Activated CD4-positive, alpha-beta T cell treated with anti-CD3 and anti-CD28 coated beads, Interleukin-2, amount 50 U/mL, for 24 hours (primary cell): ENCODE results near the gene FBXW7.

Experiments used
- DNase-seq, 2 donors: peaks; one replicate each; pipeline ENCODE4 v3.0.0-alpha.2; 2020; ENCODE audit warnings: low read depth in 1 of 2, low spot score in 1 of 2

FBXW7 gene

DNA sequence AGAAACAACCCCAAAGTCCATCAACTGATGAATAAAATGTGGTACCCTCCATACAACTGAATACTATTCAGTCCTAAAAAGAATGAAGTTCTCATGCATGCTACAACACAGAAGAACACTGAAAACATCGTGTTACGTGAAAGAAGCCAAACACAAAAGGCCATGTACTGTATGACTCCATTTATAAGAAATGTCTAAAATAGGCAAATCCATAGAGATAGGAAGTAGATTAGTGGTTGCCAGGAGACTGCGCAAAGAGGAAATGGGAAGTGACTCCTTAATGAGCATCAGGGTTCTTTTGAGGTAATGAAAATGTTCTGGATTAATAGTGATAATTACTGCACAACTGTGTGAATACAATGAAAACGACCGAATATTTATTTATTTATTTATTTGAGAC, 23.4 kb downstream of the FBXW7 start:
- DNase-seq: no peak

DNA sequence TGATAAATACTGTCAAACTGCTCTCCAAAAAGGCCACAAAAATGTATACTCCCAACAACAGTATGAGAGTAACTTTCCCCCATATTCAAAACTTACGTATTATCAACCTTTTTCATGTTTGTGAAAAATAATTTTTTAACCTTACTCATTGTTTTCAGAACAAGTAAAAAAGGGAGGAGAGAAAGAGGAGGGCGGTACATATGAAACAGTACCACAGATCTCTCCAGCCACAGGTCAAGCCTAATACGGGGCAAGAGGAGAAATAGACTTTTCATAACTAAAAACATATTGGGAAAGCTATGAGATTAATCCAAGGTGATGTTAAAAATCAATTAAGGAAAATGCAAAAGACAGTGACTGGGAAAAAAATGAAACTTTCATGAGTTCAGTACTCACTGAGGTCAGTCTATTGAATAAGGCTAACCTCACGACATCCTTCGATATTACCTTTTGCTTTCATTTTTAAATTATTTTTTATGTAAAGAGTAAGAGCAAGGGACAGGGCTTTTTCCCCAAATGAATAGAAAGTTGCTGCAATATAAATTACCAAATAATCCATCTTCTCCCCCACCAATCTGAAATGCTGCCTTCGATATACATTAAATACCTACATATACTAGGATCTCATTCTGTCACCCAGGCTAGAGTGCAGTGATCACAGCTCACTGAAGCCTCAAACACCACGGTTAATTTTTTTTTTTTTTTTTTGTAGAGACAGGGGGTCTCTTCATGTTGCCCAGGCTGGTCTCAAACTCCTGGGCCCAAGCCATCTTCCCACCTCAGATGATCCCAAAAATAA, 25.3 kb downstream of the FBXW7 start:
- DNase-seq: no peak

DNA sequence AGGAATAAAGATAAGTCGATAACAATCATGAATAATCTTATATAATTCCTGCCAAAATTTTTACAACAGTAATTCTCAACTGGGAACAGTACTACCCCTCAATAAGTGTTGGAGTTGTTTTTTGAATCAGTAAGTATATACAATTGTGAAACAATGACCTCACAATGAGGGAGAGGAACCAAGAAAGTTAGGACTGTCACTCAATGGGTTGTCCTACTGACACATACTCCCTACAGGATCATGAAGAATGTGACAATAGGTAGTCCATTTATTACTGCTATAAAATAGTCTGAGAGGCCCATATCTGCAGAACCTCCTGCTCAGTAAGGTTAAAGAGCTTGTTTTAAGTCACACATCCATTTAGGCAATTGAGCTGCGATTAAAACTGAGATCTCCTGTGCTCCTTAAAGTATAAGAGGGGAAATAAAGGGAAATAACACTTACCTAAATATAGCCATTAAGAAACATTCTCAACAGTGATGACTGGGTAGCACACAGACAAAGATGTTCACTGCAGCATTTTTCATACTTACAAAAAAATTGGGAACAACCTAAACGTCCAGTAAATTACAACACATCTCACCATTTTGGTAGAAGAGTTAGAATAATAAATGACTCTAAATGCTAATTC, 26.2 kb downstream of the FBXW7 start:
- DNase-seq: no peak

DNA sequence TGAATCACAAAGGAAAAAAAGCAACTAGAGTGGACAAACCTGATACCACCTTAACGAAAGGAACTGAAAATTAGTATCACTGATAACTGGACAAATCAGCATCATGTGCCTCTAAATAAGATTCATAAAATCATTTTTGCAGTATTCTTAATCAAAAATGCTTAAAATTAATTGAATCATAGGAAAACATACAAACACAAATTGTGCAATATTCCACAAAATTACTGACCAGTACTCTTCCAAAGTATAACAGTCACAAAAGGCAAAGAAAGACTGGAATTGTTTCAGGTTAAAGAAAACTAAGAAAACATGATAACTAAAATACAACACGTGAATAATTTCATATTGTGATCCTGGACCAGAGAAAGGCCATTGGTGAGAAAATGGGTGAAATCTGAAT, 27.1 kb downstream of the FBXW7 start:
- no peak for DNase-seq

DNA sequence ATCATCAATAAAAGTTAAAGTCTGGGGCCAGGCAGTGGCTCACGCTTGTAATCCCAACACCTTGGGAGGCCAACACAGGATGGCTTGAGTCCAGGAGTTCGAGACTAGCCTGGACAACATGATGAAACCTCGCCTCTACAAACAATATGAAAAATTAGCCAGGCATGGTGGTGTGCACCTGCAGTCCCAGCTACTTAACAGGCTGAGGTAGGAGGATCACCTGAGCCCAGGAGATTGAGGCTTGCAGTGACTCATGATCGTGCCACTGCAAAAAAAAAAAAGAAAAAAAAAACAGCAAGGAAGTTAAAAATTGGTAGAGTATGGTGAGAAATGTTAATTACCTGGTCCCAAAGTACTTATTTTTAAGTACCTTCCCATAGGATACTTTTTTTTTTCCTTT, 27.5 kb downstream of the FBXW7 start:
- no peak for DNase-seq

DNA sequence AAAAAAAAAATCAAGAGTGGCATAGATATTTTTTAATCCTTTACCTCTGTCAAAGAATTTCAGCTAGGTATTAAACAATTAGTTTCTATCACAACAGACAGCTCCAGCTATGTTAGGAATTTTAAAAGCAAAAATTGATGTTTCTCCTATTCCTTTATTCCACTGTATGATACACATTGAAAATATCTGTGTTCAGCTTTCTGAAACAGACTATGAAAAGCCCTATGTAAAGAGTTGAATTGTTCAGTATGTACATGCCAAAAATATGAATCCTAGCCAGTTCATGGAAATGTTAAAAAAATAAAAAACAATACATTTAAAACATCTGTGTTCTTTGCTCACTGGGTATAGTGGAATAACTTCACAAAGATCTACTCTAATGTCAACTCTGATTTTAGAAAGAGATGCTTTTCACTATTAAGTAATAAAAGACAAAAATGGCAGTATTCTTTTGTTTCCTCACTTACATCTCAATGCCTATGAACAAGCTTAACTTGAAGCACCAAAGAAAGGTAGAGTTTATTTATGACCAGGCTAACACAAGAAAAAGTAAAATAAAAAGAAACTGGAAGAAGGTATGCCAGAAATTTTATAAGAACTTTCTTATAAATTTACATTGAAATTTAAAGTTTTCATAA, 32.1 kb downstream of the FBXW7 start:
- no peak for DNase-seq

DNA sequence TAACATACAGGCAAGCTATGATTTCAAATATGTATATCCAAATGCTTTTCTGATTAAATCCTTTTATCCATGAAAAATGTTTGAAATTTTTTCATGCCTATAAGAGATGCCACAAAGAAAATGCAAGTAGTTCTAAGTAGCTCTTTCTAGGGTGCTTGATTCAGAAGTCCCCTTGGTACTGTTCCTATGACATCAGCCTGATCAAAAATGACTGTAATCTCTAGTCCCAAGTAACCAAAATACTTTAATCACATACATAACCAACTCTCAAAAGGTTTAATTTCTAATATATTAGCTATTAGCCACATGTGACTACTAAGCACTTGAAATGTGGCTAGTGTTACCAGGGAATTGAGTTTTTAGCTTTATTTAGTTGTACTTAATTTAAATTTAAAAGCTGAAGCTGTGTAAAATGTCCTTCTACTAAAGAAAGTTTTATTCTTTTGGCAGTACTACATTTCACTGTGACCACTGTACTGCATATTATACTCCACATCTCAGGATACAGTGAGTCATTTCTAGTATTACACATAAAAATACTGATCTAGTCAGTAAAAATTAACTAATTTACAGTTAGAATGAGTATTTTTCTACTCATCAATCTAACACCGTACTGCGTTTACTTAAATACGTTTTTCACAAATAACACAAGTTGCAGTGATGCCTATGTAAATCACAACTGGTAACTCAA, 33.9 kb downstream of the FBXW7 start:
- DNase-seq: no peak

DNA sequence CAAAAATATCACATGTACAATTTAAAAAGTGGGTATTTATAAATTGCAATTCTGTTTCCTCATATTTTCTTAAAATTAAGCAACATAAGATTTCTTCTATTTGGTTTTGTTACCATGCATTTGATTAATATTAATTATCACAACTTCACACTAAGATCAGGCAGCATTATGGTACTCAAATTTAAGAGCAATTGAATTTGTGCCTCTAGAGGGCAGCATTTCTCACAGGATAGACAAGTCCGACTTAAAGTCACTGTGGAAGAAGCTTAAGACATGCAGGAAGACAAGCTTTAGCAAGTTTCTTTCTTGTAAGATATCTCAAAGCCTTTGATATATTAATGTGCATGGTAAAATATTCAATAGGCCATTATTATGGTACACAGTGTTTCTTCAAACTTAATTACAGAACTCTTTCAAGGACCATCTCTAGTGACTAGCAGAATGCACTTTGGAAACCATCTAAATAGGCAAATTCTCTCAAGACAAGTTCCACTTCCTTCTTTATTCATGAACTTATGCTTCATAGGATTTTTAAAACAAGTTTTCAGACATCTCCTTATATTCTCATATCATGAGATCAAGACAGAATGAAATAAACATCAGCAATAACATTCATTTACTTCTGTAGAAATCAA, 35.0 kb downstream of the FBXW7 start:
- DNase-seq: peak in 1 of 2 donors; percentile 76

DNA sequence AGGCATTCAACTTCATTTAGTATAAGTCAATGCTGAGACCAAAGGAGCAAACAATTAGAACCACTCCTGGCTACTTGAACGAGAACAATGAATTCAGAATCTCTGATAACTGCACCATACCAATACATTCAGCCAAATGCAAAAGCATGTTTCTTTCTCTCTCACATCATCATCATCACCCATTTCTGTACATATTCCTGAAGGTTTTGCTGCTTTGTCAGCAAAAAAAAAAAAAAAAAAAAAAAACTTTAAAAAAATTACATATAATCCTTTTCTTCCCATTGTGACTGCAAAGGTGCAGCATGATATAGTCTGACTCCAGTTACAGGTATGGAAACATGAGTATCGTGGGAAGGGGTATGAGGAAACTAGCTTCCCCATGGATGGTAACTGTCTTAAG, 35.6 kb downstream of the FBXW7 start:
- DNase-seq: no peak

DNA sequence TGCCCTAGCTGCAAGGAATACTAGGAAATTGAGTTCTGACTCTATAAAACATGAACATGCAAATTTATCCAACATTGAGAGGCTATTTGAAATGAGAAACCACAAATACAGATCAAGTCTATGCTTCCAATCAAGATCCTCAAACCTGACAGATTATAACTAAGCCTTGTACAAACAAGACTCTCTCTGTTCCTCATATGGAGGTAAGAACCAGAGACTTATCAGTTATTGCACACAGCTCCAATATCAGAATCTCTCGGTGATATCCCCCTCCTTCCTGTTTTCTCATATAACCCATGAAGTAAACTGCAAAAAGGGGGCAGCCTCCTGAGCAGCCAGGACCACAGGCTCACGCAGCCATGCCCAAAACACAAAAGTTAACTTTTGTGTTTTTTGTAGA, 36.5 kb downstream of the FBXW7 start:
- DNase-seq: no peak

DNA sequence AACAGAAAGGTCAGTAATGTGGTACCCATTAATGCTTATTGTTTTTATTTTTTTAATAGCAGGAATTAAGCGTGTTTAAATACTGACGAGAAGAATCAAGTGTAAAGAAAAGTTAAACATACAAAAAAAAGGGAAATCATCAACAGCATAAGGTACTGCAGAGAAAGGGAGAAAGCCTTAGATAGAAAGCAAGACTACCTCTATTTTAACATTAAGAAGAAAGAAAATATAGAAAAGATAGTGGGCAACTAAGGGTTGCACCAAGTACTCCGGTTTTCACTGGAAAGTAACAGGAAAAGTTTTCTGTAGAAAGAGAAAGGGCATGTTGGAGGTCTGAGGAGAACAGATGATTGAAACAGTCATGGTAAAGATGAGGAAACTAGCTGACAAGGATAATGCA, 41.9 kb downstream of the FBXW7 start:
- no peak for DNase-seq

DNA sequence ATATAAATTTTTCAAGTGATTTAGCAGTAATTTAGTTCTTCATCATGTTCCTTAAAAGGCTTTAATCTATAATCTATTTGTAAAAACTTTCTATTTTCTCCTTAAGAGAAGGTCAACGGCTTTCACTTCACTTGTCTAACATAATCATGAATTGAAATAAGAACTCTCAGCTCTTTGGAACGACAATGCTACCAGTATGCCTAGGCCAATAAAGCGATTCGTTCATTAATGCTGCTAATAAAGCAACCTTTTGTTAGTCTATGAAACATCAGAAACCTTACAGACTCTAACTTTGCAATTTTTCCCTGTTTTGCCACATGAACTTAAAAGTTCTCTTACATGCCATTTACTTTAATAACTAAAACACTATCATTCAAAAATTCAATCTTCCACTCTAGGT, 47.6 kb downstream of the FBXW7 start:
- DNase-seq: no peak

DNA sequence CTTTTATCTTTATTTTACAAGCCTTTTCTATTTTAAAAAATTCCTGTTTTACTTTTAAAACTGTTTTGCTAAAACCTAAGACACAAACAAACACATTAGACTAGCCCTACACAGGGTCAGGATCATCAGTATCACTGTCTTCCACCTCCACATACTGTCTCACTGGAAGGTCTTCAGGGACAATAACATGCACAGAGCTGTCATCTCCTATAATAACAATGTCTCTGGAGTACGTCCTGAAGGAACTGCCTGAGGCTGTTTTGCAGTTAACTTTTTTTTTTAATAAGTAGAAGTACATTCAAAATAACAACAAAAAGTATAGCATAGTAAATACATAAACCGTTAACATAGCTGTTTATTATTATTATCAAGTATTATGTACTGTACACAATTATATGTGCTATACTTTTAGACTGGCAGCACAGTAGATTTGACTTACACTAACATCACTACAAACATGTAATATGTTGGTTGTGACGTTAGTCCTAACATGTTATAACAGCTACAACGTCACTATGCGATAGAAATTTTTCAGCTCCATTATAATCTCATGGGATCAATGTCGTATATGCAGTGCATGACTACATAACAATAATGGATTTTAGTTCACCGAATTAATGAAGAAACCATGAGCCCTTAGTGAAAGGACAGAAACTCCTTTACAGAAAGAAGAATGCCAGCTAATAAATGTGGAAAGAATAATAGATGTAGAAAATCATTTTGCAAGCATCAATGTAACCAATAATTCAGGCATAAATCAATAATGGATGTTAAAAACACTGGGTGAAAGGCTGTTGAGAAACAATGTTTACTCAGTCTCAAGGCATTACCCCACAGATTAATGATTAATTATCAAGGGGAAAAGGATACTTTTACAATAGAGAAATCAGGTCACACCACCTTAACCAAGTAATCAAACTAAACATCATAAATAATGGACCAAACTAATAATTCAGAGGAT, 49.2 kb downstream of the FBXW7 start:
- no peak for DNase-seq

DNA sequence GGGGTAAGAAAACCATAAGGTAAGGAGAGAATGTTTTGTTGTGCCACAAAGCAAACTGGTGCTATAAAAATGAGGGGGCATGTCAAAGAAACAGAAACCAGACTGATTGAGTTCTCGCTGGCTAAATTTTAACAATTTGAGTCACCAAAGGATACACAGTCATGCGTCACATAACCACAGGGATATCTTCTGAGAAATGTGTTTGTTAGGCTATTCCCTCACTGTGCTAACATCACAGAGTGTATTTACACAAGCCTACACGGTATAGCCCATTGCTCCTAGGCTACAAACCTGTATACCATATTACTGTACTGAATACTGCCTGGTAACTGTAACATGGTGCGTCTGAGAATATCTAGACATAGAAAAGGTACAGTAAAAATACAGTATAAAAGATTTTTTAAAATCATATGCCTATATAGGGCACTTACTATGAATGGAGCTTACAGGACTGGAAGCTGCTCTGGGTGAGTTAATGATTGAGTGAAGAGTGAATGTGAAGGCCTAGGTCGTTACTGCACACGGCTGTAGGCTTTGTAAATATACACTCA, 50.1 kb downstream of the FBXW7 start:
- peak in 1 of 2 donors; percentile 43 for DNase-seq

DNA sequence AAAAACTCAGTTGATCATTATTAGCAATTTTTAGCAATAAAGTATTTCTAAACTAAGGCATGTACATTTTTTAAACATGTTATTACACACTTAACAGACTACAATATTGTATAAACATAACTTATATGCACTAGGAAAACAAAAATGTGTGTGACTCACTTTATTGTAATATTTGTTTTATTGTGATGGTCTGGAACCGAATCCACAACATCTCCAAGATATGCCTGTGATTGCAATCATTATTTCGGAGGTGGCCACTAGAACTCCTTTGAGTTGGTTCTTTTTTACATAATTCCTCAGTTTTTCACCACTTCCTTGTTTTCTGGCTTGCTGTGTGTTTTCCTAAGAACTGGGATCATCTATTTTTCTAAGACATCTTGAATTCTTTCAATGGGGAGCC, 53.7 kb downstream of the FBXW7 start:
- DNase-seq: no peak

DNA sequence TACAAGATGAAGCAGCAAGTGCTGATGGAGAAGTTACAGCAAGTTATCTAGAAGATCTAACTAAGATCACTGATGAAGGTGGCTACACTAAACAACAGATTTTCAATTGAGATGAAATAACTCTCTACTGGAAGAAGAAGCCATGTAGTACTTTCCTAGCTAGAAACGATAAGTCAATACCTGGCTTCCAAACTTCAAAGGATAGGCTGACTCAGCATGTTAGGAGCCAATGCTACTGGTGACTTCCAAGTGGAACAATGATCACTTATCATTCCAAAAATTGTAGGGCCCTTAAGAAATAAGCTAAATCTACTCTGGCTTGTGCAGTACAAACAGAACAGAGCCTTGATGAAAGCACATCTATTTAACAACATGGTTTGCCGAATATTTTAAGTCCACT, 55.0 kb downstream of the FBXW7 start:
- DNase-seq: no peak

DNA sequence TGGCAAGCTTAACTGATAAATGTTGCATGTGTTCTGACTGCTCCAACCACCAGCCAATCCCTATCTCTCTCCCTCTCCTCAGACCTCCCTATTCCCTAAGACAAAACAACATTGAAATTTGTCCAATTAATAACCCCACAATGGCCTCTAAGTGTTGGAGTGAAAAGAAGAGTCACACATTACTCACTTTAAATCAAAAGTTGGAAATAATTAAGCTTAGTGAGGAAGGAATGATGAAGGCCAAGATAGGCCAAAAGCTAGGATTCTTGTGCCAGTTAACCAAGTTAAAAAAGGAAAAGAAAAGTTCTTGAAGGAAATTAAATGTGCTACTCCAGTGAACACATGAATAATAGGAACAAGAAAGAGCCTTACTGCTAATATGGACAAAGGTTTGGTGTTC, 55.6 kb downstream of the FBXW7 start:
- no peak for DNase-seq

DNA sequence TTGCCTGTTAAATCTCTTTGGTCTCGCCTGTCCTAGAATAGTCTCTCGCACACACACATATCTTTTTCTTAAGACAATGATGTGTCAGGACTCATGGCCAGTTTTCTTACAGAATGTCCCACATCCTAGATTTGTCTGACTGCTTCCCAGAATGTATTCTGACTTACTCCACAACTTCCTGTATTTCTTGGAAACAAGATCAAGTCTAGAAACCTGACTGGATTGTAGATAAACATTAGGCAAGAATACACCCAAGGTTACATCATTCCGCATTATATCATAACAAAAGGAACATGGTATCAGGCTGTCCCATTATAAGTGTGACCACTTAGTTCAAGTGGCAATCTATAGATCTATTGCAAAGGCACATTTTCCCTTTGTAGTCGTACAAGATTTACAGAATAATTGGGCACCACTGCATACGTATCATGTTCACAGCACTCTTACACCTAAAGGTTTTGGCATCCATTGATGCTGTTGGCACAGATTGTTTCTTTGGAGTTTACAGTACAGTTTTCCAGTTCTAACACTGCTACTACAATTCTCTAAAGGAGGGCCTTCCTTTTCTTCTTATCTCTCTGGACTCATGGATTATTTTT, 56.4 kb downstream of the FBXW7 start:
- DNase-seq: no peak

DNA sequence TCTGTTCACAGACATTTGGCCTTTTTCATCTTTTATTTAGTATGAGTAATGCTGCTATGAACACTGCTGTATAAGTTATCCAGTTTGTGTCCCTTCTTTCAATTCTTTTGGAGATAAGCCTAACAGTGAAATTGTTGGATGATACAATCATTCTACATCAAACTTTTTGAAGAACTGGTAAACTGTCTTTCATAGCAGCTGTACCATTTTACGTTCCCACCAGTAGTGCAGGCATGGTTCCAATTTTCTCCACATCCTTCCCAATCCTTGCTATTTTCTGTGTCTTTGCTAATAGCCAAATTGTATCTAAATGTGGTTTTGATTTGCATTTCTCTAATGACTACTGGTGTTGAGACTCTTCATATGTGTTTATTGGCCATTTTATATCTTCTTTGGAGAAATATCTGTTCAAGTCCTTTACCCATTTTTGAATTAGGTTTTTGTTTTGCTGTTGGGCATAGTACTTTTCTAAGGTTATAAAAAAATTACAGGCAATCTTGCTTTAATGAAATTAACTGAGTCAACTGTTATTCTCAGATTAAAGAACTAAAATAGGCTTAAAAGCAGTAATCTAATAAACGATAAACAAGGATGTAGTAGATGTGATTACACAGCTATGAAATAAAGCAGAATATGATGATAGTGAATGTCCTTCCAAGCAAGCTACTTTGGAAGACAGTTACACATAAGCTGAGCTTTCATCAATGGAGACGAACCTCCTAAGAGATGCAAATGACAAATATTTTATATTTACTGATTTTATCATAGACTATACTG, 57.2 kb downstream of the FBXW7 start:
- no peak for DNase-seq
